Measurements from ENCODE around the gene FABP7. TPM values are rescaled to one million over a fixed set of nuclear protein-coding genes. Genes with fewer than 3 reads are reported as not detected.

FABP7 gene
- total and polyA plus RNA-seq, 2 of the 13 experiments (the other 11 are each of a cell fraction or from before 2014, with no cell fraction given) = not detected

GRCh38 chr6:122740091-122740490 is 39.4 kb upstream of the FABP7 start:
- H3K4me1 ChIP-seq (ENCODE audit: insufficient read depth, low read length) = no peaks in the 10 kb centered on the region
- ChIA-PET POLR2A (no interaction called here), CTCF (ENCODE audit: low intra/inter-chr PET ratio, low total read pairs) (no interaction called here)
- in situ Hi-C loops (cut with HindIII; ENCODE audit: extremely low pct_ligation_motif_present, low pct_unique_long_range_greater_than_20kb) (loop anchor here (25.0 kb wide), 1 partner anchor 572 kb away; no protein-coding TSS in a partner anchor), intact Hi-C loops (cut with micrococcal nuclease; ENCODE audit: unreplicated experiment) (no loop called here)
- no peak overlapping the region for H3K27ac ChIP-seq (ENCODE audit: extremely low read length, insufficient read depth, low read length)
- H3K4me3 ChIP-seq (replicated peaks in 1 of 3; ENCODE audit: insufficient read depth in 1 of 3, low read depth in 2 of 3, low read length in 3 of 3) = no peak overlapping the region
- H2AFZ ChIP-seq (ENCODE audit: low read length) = no peak overlapping the region
- FAIRE-seq (no peak), ATAC-seq (no peak), DNase-seq (ENCODE audit: low spot score) (no peak)
- BruUV-seq (replicated peaks) = no TSS peak
- H3K9me3 ChIP-seq (ENCODE audit: low read length) = peaks cover 9% of the 10 kb centered on the region; the same call in 1 of the 2 replicates
- H3K79me2 ChIP-seq (ENCODE audit: insufficient read depth, low read length) = no peaks in the 10 kb centered on the region
- no peaks in the 10 kb centered on the region for H3K36me3 ChIP-seq (replicated peaks in 1 of 2; ENCODE audit: control insufficient read depth in 1 of 2, insufficient read depth in 2 of 2, low read length in 2 of 2)
- H3K9ac ChIP-seq (ENCODE audit: insufficient read depth, low read depth, low read length) = no peak overlapping the region
- no peaks in the 10 kb centered on the region for H3K27me3 ChIP-seq (ENCODE audit: control insufficient read depth in 1 of 2, insufficient read depth in 2 of 2, low read length in 2 of 2)
- no peak overlapping the region for H3K4me2 ChIP-seq (ENCODE audit: low read depth, low read length)
- no peaks in the 10 kb centered on the region for H4K20me1 ChIP-seq (ENCODE audit: insufficient read depth, low read length)
- 23% methylated on average over 2 of the region's 2 CpGs for WGBS (ENCODE audit: low lambda C conversion rate)
- no peak for TF ChIP-seq ISL2 (CRISPR knock-in tag; IDR thresholded peaks at IDR 0.05)
- TF ChIP-seq ZNF775 (CRISPR knock-in tag; IDR thresholded peaks at IDR 0.05; ENCODE audit: borderline replicate concordance) = no peak
- TF ChIP-seq AHR (CRISPR knock-in tag; IDR thresholded peaks at IDR 0.05) = no peak
- TF ChIP-seq ERF (CRISPR knock-in tag; IDR thresholded peaks at IDR 0.05) = no peak
- no peak for TF ChIP-seq HOXA5 (CRISPR knock-in tag; IDR thresholded peaks at IDR 0.05)

- ChIA-PET CTCF (ENCODE audit: low intra/inter-chr PET ratio, low total read pairs) (no interaction called here), POLR2A (no interaction called here)
- BruUV-seq (replicated peaks) = no TSS peak
- ATAC-seq (no peak), FAIRE-seq (no peak), DNase-seq (ENCODE audit: low spot score) (no peak)
- WGBS (ENCODE audit: low lambda C conversion rate) = 4% methylated on average over 2 of the region's 2 CpGs
- no peaks in the 10 kb centered on the region for H3K79me2 ChIP-seq (ENCODE audit: insufficient read depth, low read length)
- H4K20me1 ChIP-seq (ENCODE audit: insufficient read depth, low read length) = no peaks in the 10 kb centered on the region
- no peaks in the 10 kb centered on the region for H3K4me1 ChIP-seq (ENCODE audit: insufficient read depth, low read length)
- H3K9me3 ChIP-seq (ENCODE audit: low read length) = peaks cover 9% of the 10 kb centered on the region; the same call in 1 of the 2 replicates
- peaks cover 0 to 3% of the 10 kb centered on the region in 2 experiments; a peak in 2 of 5 replicates for H3K27me3 ChIP-seq (ENCODE audit: control insufficient read depth in 1 of 2, insufficient read depth in 2 of 2, low read length in 2 of 2)
- H3K36me3 ChIP-seq (replicated peaks in 1 of 2; ENCODE audit: control insufficient read depth in 1 of 2, insufficient read depth in 2 of 2, low read length in 2 of 2) = no peaks in the 10 kb centered on the region
- intact Hi-C loops (cut with micrococcal nuclease; ENCODE audit: unreplicated experiment) (no loop called here), in situ Hi-C loops (cut with HindIII; ENCODE audit: extremely low pct_ligation_motif_present, low pct_unique_long_range_greater_than_20kb) (loop anchor here (25.0 kb wide), 1 partner anchor 571 kb away; no protein-coding TSS in a partner anchor)
- H3K4me2 ChIP-seq (ENCODE audit: low read depth, low read length) = no peak overlapping the region
- H2AFZ ChIP-seq (ENCODE audit: low read length) = no peak overlapping the region
- no peak overlapping the region for H3K4me3 ChIP-seq (replicated peaks in 1 of 3; ENCODE audit: insufficient read depth in 1 of 3, low read depth in 2 of 3, low read length in 3 of 3)
- no peak overlapping the region for H3K27ac ChIP-seq (ENCODE audit: extremely low read length, insufficient read depth, low read length)
- H3K9ac ChIP-seq (ENCODE audit: insufficient read depth, low read depth, low read length) = no peak overlapping the region
- no peak for TF ChIP-seq MIER2 (CRISPR knock-in tag; IDR thresholded peaks at IDR 0.05)
- TF ChIP-seq ZNF512 (CRISPR knock-in tag; IDR thresholded peaks at IDR 0.05) = no peak
- no peak for TF ChIP-seq ZNF367 (CRISPR knock-in tag; IDR thresholded peaks at IDR 0.05; ENCODE audit: borderline replicate concordance)
- no peak for TF ChIP-seq KIAA2018 (CRISPR knock-in tag; IDR thresholded peaks at IDR 0.05; ENCODE audit: borderline replicate concordance)
- TF ChIP-seq ZNF879 (CRISPR knock-in tag; IDR thresholded peaks at IDR 0.05) = no peak
Measured at GRCh38 chr6:122740936-122741335, 38.6 kb upstream of the FABP7 start.
